ENCODE data around the gene PSPN. TPM values are rescaled to one million over a fixed set of nuclear protein-coding genes. Genes with fewer than 3 reads are reported as not detected.

PSPN gene
- 3.4 TPM for total RNA-seq (2021; ENCODE audit: unreplicated experiment)
- 1.3 TPM in 2 replicates for polyA plus RNA-seq (2012)
- Bru-seq, nascent RNA: percentile 41 among the genes with signal in this experiment
- BruChase-seq, experiment 1, labeled RNA remaining after a 6-hour chase: percentile 76 among the genes with signal in this experiment
- percentile 64 among the genes with signal in this experiment for BruChase-seq, experiment 2, labeled RNA remaining after a 2-hour chase
- long read RNA-seq, partial matches to known transcripts: 0 of 4 reads
- long read RNA-seq, other reads (novel, unspliced or antisense): 0 of 4 reads

GRCh38 chr19:6375411-6376010, at the start of gene PSPN:
Gene PSPN, minus strand, starts transcription at chr19:6375933. Its CDS starts 84 bp downstream, at chr19:6375849.
- Histone ChIP-seq H3K79me2 (ENCODE audit: insufficient read depth, low read length) (no peaks in the 10 kb centered on the region), H2AFZ (ENCODE audit: low read depth, low read length, poor library complexity, severe bottlenecking) (no peak within 1 kb of the TSS), H3K27ac (ENCODE audit: low read depth, low read length) (no peak within 1 kb of the TSS), H3K9me3 (ENCODE audit: control insufficient read depth in 1 of 2, insufficient read depth in 1 of 2, low read depth in 1 of 2, low read length in 2 of 2) (no peaks in the 10 kb centered on the region), H3K4me2 (ENCODE audit: low read length) (no peak within 1 kb of the TSS), H4K20me1 (ENCODE audit: insufficient read depth) (no peaks in the 10 kb centered on the region), H3K27me3 (ENCODE audit: insufficient read depth, low read length) (no peaks in the 10 kb centered on the region), H3K9ac (ENCODE audit: low read length) (no peak within 1 kb of the TSS), H3K36me3 (ENCODE audit: control insufficient read depth in 1 of 2, insufficient read depth in 2 of 2, low read length in 2 of 2) (peaks cover 9% of the 10 kb centered on the region in 2 experiments; a peak in 2 of 4 replicates), H3K4me1 (ENCODE audit: control insufficient read depth in 1 of 2, insufficient read depth in 2 of 2, low read length in 2 of 2) (peaks cover 5 to 16% of the 10 kb centered on the region in 2 experiments; a peak in 3 of 4 replicates), H3K4me3 (replicated peaks in 1 of 2; ENCODE audit: low read depth in 1 of 2, low read length in 2 of 2) (no peak within 1 kb of the TSS), H3K9me2 (ENCODE audit: insufficient read depth) (no peaks in the 10 kb centered on the region)
- RAD21 ChIA-PET (ENCODE audit: low non-redundant PET in 1 of 2, low total read pairs in 2 of 2, uncharacterized antibody in 2 of 2, unreplicated experiment in 2 of 2): no interaction called here
- CTCF ChIA-PET: no interaction called here
- POLR2A ChIA-PET: no interaction called here
- DNase-seq (ENCODE audit: low read depth, low spot score) (no peak), ATAC-seq (no peak)
- no TSS peak for BruUV-seq (replicated peaks)
- TF ChIP-seq CTCF (IDR thresholded peaks at IDR 0.05 in 2 of 3, conservative IDR thresholded peaks at IDR 0.05 in 1 of 3; ENCODE audit: borderline replicate concordance in 1 of 3, insufficient read depth in 1 of 3, low read depth in 2 of 3, low read length in 2 of 3) (no peak), ZBTB33 (IDR thresholded peaks at IDR 0.05; ENCODE audit: extremely low read depth, insufficient replicate concordance, low read length) (no peak), REST (IDR thresholded peaks at IDR 0.05; ENCODE audit: low read depth) (no peak), ELF1 (IDR thresholded peaks at IDR 0.05; ENCODE audit: borderline replicate concordance, low read depth) (no peak), CEBPB (IDR thresholded peaks at IDR 0.05; ENCODE audit: low read depth) (no peak), TCF7L2 (IDR thresholded peaks at IDR 0.05; ENCODE audit: borderline replicate concordance, extremely low read depth, insufficient read depth, insufficient read length) (no peak), ZNF274 (IDR thresholded peaks at IDR 0.05; ENCODE audit: low read depth, low read length) (no peak), POLR2A (IDR thresholded peaks at IDR 0.05; ENCODE audit: borderline replicate concordance, extremely low read depth, insufficient read depth, insufficient read length) (no peak), EZH2 (IDR thresholded peaks at IDR 0.05) (no peak), SIN3A (IDR thresholded peaks at IDR 0.05; ENCODE audit: low read depth) (no peak), SP1 (IDR thresholded peaks at IDR 0.05; ENCODE audit: low read depth) (no peak), EGR1 (IDR thresholded peaks at IDR 0.05; ENCODE audit: low read depth) (no peak), YY1 (IDR thresholded peaks at IDR 0.05; ENCODE audit: extremely low read depth, insufficient replicate concordance, low read depth, low read length) (no peak), POLR2AphosphoS5 (IDR thresholded peaks at IDR 0.05; ENCODE audit: low read depth, low read length) (no peak), EZH2phosphoT487 (IDR thresholded peaks at IDR 0.05; ENCODE audit: borderline replicate concordance) (no peak), CBX3 (IDR thresholded peaks at IDR 0.05; ENCODE audit: low read depth) (no peak)
- intact Hi-C loops (cut with micrococcal nuclease): no loop called here
